NCI-H460 (cell line): ENCODE measurements around the gene MTERF2. TPM values are rescaled to one million over a fixed set of nuclear protein-coding genes. Genes with fewer than 3 reads are reported as not detected.
"Not testable (repeated sequence)": the region's sequence is repeated elsewhere in the genome, so short reads cannot be mapped to it uniquely, and the experiment has no call there.

Experiments
- DNase-seq: peaks from one replicate; pipeline ENCODE4 v3.0.0-alpha.2; 2016; ENCODE audit warnings: low read depth; ENCODE audit errors: extremely low read depth
- polyA plus RNA-seq: library from polyadenylated mRNA; depleted of rRNA; stranded (reverse); fragments of >200 nt; gene quantifications from 2 replicates; pipeline ENCODE4 v1.2.3, GENCODE V29; 2014; cell fraction: nucleus; rRNA removed
- total RNA-seq: library from RNA; depleted of rRNA; stranded (reverse); fragments of >200 nt; shearing (Covaris generic); gene quantifications from 2 replicates; pipeline ENCODE4 v1.2.3, GENCODE V29; 2014; rRNA removed

The MTERF2 gene, protein sequence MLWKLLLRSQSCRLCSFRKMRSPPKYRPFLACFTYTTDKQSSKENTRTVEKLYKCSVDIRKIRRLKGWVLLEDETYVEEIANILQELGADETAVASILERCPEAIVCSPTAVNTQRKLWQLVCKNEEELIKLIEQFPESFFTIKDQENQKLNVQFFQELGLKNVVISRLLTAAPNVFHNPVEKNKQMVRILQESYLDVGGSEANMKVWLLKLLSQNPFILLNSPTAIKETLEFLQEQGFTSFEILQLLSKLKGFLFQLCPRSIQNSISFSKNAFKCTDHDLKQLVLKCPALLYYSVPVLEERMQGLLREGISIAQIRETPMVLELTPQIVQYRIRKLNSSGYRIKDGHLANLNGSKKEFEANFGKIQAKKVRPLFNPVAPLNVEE
- 16.3 and 16.8 TPM in 2 replicates for total RNA-seq
- polyA plus RNA-seq, result 36.4 and 37.6 TPM in 2 replicates

DNA sequence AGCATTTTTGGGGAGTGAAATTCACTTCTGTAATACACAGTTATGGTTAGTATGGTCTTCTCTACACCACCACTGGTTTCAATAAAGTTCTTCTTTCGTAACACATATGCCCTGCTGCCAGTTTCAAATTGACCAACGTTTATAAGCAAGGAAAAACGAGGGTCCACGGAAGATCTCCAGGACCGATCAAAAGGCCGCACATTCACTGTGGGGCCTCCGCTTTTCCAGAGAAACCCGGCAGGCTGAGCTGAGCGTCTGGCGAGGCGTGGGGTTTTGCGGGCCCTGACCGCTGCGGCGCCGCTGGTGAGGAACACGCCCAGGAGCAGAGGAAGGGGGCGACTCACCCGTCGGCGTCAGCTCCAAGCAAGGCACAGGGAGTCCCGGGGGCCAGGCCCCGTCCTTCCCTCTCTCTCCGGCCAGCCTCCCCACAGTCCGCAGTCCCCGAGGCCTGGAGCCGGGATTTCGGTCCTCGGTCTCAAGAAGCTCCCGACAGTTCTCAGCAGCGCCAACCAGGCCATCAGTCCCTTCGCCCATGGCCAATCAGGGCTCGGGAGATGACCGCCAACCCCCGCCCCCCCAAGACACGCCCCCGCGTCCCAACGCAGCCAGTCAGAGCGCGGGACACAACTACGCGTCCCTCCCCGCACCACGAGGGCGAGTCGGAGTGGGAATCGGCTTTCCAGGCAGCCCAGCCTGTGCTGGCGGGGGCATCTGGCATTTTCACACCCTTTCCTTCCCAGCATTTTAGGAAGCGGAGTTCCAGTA is at the start of gene MTERF2:
Gene MTERF2 (minus strand): TSS at position 522 of the 765 bp plus-strand sequence. CDS start 8,432 bp downstream, outside the sequence.
- DNase-seq, result peak; percentile 92

DNA sequence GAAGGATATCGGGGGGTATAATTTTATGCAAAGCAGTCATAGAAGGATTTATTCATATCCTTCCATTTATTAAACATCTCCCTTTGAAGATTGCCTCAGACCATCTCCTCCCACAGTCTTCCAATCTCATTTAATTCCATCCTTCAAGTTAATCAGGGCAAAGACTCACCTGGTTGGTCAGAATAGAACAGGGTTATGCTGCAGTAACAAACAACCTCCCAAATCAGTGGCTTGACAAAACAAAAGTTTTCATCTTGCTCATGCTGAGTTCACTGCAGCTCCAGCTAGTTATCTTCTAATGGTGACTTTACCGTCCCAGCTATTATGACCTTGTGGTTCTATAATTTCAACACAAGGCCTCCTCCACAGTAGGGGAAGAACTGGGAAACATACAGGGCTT is 48.8 kb upstream of the MTERF2 start:
- DNase-seq, result no peak

DNA sequence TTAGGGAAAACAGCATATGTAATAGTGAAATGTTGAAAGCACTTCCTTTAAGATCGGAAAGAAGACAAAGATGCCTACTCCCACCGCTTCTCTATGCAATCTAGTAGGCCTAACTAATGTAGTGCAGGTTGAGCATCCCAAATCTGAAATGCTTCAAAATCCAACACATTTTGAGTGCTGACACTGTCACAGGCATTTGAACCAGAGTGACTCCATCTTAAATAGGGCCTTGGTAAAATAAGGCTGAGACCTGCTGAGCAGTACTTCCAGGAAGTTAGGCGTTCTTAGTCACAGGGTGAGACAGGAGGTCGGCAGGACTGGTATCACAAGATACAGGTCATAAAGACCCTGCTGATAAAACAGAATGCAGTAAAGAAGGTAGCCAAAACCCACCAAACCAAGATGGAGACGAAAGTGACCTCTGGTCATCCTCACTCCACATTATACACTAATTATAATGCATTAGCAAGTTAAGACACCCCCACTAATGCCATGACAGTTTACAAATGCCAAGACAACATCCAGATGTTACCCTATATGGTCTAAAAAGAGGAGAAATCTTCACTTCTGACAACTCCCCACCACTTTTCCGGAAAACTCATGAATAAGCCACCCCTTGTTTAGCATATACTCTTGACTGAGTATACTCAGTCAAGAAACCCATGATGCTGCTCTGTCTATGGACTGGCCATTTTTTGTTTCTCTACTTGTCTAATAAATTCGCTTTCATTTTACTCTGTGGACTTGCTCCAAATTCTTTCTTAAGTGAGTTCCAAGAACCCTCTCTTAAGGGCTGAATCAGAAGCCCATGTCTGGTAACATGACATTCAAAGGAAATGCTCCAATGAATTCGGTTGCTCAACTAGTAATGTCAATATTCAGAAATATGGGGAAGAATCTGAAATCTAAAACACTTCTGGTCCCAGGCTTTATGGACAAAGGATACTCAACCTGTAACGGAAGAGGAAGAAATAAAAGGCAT is 47.1 kb upstream of the MTERF2 start:
- DNase-seq, result no peak

DNA sequence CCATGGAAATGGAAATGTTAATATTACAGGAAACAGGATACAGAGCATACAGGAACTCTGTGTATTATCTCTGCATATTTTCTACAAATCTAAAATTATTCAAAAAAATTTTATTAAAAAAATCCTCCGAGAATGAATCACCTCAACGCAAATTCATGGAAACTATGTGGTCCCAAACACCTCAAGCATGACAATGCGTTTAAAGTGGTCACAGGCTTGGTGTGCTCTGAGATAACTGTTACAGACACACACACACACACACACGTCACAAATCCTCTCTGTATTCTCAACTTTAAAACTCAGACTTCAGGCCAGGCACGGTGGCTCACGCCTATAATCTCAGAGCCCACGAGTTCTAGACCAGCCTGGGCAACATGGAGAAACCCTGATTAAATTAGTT is 45.3 kb upstream of the MTERF2 start:
- DNase-seq, result no peak

DNA sequence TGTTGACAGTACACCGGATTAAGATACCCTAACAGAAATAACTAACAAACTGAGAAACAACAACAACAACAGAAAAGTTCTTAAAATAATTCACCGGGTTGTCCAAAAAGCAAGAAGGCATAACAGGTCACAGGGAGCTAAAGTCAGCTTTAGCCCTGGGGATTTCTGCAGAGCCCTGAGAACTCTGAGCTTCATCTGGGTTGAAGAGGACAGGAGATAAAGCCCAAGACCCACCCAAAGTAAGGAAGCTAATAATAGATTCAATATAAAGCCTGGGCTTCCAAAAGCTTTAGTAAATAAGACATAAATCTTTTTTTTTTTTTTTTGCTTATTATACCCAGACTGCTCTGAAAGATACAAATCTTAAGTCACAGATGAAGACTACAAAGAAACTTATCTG is 44.1 kb upstream of the MTERF2 start:
- no peak for DNase-seq

DNA sequence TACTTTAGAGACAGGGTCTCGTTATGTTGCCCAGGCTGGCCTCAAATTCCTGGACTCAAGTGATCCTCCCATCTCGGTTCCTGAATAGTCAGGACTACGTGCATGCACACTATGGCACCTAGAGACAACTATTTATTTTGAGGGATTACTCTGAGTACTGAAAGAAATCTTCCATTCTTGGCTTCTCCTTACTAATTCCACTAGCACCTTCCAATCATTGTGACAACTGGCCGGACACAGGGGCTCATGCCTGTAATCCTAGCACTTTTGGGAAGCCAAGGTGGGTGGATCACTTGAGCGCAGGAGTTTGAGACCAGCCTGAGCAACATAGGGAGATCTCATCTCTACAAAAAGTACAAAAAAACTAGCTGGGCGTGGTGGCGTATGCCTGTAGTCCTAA is 42.1 kb upstream of the MTERF2 start:
- no peak for DNase-seq

DNA sequence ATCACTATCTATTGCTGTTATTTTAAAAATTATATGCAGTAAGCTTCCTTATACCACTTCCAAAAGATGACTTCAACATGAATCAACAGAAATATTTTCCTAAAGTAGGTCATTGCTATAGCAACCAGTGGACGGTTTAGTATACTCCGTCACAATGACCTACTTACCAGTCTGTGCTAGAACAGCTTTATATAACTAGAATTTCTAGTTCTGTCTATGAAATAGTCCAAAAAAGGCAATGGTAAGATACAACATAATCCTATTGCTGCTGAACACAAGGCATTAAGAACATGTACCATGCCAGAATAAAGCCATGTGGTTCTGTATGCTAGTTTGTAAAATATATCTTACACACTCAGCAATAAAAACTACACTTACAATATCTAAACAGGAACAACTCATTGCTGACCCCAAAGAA is 40.7 kb upstream of the MTERF2 start:
- peak; percentile 82 for DNase-seq

DNA sequence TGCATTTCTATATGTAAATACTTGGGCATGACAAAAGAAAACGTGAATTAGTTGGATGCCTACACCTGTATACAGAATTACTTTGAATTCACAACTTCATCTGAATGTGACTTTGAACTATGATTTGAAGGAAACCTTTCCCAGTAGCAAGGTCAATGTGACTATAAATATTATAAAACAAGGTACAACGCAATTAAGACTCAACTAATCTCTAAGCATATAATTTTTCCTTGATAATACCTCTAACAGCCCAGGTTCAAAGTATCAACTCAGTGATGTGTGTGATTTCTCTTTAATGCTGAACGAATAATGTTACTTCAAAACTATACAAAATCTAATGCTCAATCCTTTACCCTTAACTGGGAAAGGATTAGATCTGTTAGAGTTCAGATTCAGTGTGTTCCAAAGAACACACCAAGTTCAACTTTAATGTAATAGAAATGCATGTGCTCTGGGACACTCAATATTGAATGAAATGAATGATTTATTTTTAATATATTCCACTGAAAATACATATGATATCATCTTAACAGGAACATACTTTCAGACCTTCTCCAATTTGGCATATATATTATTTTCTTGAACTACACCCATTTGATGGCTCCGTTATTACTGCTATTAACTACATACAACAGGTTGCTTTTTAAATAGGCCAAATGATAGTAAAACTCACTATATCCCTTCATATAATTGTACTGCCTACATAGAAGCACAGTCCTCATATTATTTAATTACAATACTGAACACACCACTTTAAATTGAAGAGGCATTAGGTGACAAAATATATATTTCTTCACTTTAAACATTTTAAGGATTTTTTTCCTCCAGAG is 40.1 kb upstream of the MTERF2 start:
- DNase-seq, result no peak

DNA sequence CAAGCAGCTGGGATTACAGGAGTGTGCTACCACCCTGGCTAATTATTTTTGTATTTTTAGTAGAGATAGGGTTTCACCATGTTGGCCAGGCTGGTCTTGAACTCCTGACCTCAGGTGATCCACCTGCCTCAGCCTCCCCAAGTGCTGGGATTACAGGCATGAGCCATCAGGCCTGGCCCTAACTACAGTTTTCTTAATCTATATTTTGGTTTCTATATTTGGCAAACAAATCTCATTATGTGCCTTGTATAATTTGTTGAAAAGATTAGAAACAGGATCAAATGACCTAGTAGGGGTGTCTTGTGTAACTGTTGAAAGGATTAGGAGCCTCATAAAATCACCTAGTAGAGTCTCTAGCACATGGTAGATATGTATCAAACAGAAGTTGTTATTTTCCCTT is 39.4 kb upstream of the MTERF2 start:
- DNase-seq, result not testable (repeated sequence)

DNA sequence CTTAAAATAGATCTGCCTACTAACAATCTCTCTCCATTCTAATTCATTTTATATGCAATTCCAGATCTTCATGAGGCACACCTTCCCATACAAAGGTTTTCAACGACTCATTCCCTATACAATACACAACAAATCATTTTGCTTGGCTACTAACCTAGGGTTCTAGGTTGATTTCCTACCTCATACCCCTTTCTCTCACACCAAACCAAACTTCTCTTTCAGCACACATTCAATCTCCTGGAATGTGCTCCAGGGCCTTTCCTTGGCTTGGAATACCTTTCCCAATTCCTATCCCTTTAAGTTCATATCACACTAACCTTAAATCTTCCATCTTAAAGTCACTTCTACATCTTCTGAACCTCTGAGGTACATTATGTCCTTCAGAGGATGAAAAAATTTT is 38.7 kb upstream of the MTERF2 start:
- no peak for DNase-seq

DNA sequence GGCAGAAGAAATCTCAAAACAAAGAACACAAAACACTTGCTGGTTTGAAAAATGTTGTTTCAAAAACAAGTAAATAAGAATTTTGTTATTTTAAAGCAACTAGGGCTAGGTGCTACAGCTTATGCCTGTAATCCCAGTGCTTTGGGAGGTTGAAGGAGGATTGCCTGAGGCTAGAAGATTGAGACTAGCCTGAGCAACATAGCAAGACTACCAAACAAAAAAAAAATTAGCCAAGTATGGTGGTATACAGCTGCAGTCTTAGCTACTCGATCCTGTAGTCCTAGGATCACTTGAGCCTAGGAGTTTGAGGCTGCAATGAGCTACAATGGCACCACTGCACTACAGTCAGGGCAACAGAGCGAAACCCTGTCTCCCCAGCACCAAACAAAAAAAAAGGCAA is 32.6 kb upstream of the MTERF2 start:
- DNase-seq, result no peak

DNA sequence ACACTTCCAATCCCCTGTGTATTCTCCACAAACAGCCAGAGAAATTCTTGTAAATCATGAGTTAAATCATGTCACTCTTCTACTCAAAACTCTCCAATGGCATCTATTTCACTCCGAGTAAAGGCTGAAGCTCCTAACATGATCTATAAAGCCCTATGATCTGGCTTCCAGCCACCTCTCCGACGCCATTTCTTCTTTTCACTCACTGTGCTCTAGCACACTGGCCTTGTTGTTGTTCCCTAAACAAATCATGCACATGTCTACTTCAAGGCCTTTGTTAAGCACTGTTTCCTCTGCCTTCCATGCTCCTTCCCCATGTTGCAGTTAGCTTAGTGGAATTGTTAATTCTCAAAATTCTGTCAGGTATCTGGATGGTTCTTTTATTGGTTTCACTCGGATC is 30.1 kb upstream of the MTERF2 start:
- DNase-seq, result no peak

DNA sequence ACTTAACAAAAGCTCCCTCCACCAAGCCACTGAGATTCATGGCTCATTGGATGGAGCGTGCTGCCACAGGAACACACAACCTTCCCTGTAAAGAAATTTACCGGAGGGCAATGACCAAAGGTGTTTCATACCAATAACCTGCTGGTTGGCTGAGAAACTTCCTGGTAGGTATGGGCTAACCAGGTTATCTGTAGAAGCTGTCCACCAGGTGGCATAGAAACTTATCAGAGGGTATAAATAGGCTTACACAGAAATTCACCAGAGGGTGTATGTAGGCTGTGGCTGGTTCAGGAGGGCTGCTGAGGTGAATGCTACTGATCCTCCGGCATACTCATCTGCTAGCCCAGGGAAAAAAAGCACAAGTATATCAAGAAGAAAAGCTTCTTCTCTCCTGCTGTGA is 27.1 kb upstream of the MTERF2 start:
- no peak for DNase-seq

DNA sequence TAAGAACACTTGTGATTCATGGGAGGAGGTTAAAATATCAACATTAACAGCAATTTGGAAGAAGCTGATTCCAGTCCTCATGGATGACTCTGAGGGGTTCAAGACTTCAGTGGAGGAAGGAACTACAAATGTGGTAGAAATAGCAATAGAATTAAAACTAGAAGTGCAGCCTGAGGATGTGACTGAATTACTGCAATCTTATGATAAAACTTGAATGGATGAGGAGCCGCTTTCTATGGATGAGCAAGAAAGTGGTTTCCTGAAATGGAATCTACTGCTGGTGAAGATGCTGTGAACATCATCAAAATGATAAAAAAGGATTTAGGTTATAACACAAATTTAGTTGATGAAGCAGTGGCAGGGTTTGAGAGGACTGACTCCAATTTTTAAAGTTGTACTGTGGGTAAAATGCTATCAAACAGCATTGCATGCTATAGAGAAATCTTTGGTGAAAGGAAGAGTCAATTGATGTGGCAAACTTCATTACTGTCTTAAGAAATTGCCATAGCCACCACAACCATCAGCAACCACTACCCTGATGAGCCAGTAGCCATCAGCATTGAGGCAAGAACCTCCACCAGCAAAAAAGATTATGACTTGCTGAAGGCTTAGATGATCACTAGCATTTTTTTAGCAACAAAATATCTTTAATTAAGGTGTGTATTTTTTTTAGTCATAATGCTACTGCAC is 25.9 kb upstream of the MTERF2 start:
- DNase-seq, result no peak

DNA sequence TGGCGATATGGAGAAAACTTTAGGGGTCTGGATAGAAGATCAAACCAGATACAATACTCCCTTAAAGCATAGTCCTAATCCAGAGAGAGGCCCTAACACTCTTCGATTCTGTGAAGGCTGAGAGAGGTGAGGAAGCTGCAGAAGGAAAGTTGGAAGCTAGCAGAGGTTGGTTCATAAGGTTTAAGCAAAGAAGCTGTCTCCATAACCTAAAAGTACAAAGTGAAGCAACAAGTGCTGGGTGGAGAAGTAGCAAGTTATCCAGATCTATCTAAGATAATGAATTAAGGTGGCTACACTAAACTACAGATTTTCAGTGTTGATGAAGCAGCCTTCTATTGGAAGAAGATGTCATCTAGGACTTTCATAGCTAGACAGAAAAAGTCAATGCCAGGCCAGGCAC is 24.6 kb upstream of the MTERF2 start:
- no peak for DNase-seq

DNA sequence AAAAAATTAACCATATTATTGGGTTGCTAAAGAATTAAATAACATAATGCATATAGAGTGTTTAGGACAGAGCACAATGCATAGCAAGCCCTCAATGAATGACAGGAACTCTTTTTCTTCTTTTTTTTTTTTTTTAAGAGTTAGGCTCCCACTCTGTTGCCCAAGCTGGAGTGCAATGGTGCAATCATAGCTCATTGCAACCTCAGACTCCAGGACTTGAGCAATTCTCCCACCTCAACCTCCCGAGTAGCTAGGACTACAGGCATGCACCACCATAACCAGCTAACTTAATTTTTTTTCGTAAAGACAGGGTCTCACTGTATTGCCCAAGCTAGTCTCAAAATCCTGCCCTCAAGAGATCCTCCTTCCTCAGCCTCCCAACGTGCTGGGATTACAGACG is 20.5 kb upstream of the MTERF2 start:
- no peak for DNase-seq

DNA sequence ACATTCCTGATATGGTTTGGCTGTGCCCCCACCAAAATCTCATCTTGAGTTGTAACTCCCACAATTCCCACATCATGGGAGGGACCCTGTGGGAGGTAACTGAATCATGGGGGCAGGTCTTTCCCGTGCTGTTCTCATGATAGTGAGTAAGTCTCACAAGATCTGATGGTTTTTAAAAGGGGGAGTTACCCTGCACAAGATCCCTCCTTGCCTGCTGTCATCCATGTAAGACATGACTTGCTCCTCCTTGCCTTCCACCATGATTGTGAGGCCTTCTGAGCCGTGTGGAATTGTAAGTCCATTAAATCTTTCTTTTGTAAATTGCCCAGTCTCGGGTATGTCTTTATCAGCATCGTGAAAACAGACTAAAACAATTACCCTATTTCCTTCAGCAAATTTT is 15.7 kb upstream of the MTERF2 start:
- not testable (repeated sequence) for DNase-seq

DNA sequence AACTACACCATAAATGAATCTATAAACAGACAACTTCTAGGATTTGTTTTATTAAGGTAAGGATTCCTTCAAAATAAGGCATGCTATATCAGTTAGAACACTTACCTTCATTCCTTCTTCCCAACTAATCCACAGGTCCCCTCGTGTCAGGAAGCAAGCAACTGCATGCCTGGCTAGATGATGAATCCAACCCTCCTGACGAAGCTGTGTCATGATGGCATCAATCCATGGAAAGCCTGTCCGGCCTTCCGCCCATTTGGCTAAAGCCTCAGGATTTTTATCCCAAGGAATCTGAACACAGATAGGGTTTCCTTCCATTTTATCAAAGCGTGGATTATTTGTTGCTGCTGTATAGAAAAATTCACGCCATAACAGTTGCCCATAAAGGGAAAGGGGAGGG is 12.5 kb upstream of the MTERF2 start:
- DNase-seq, result no peak

DNA sequence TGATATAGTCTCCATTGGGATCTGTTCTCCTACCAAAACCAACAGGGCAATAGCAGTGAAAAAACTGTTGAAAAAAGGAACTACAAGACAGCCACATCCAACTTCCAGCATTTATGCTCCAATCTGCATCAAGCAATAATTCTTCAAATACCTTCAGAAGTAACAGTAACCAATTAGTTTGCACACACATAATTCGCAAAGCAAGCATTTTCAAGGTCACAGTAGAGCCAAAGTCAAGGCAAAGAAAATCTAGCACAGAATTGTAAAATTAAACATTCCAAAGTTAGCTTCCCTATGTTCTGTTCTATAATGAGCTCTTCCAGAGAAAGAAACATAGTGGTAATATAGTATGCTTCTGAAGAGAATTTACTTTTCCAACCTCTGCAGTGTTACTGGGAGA is 11.0 kb upstream of the MTERF2 start:
- no peak for DNase-seq
